Mesenchymal stem cell (in vitro differentiated cells and primary cell): ENCODE results near the gene PKP3.
"Not testable (repeated sequence)": the region's sequence is repeated elsewhere in the genome, so short reads cannot be mapped to it uniquely, and the experiment has no call there.

ENCODE experiments used
- DNase-seq: peaks from one replicate; pipeline ENCODE4 v3.0.0-alpha.2; 2013
- H2AFZ ChIP-seq: one replicate; pipeline ENCODE4 v1.6.1; 2013; ENCODE audit warnings: low read depth, mild to moderate bottlenecking, control low read depth, inconsistent platforms, low read length, moderate library complexity
- H2AK5ac ChIP-seq: 2 replicates; pipeline ENCODE4 v1.6.1; 2013; ENCODE audit warnings: low read length, moderate library complexity, mild to moderate bottlenecking, inconsistent platforms; ENCODE audit not compliant: severe bottlenecking
- H2BK120ac ChIP-seq: one replicate; pipeline ENCODE4 v1.6.1; 2013; ENCODE audit warnings: low read depth, mild to moderate bottlenecking, inconsistent platforms, low read length, moderate library complexity
- H2BK12ac ChIP-seq, 2 experiments: one replicate each; pipeline ENCODE4 v1.6.1; 2013; ENCODE audit warnings: inconsistent platforms in 2 of 2, low read length in 2 of 2, mild to moderate bottlenecking in 2 of 2, moderate library complexity in 2 of 2, control low read depth in 1 of 2
- H2BK15ac ChIP-seq: one replicate; pipeline ENCODE4 v1.6.1; 2013; ENCODE audit warnings: mild to moderate bottlenecking, low read depth, inconsistent platforms; ENCODE audit not compliant: poor library complexity, severe bottlenecking
- H2BK5ac ChIP-seq: 2 replicates; pipeline ENCODE4 v1.6.1; 2013; ENCODE audit warnings: low read depth, mild to moderate bottlenecking, low read length, control low read depth, inconsistent platforms; ENCODE audit not compliant: poor library complexity, severe bottlenecking
- H3K14ac ChIP-seq, 2 experiments: one replicate each; pipeline ENCODE4 v1.6.1; 2013; ENCODE audit warnings: inconsistent platforms in 2 of 2, low read length in 2 of 2, control low read depth in 1 of 2, mild to moderate bottlenecking in 1 of 2, moderate library complexity in 1 of 2
- H3K18ac ChIP-seq, 2 experiments: one replicate each; pipeline ENCODE4 v1.6.1; 2013; ENCODE audit warnings: inconsistent platforms in 2 of 2, low read length in 2 of 2, control low read depth in 1 of 2, low read depth in 1 of 2, mild to moderate bottlenecking in 1 of 2
- H3K23ac ChIP-seq, 2 experiments: one replicate each; pipeline ENCODE4 v1.6.1; 2013; ENCODE audit warnings: inconsistent platforms in 2 of 2, low read length in 2 of 2, mild to moderate bottlenecking in 2 of 2, moderate library complexity in 2 of 2, control low read depth in 1 of 2
- H3K27ac ChIP-seq: 2 replicates; pipeline ENCODE4 v1.5.1; 2013; ENCODE audit warnings: mild to moderate bottlenecking, moderate library complexity, low read length, control low read depth, inconsistent platforms; ENCODE audit not compliant: poor library complexity, severe bottlenecking
- H3K27me3 ChIP-seq, 2 experiments: 2 replicates each; pipeline versions ENCODE4 v1.6.1 to v1.7.0; 2013; ENCODE audit warnings: low read length in 2 of 2, mild to moderate bottlenecking in 2 of 2, moderate library complexity in 2 of 2, control low read depth in 1 of 2, inconsistent platforms in 1 of 2; ENCODE audit not compliant: control insufficient read depth in 1 of 2, insufficient read depth in 1 of 2
- H3K36me3 ChIP-seq, 2 experiments: 2 replicates each; pipeline versions ENCODE4 v1.6.1 to v1.7.0; 2013; ENCODE audit warnings: low read length in 2 of 2, control low read depth in 1 of 2, inconsistent platforms in 1 of 2, low read depth in 1 of 2, mild to moderate bottlenecking in 1 of 2; ENCODE audit not compliant: insufficient read depth in 2 of 2, control insufficient read depth in 1 of 2
- H3K4ac ChIP-seq, 2 experiments: one replicate each; pipeline ENCODE4 v1.6.1; 2013; ENCODE audit warnings: inconsistent platforms in 2 of 2, low read length in 2 of 2, mild to moderate bottlenecking in 2 of 2, moderate library complexity in 2 of 2, control low read depth in 1 of 2, low read depth in 1 of 2
- H3K4me1 ChIP-seq: 2 replicates; pipeline ENCODE4 v1.6.1; 2013; ENCODE audit warnings: low read depth, low read length, control low read depth; ENCODE audit not compliant: control insufficient read depth, insufficient read depth
- H3K4me2 ChIP-seq: 2 replicates; pipeline ENCODE4 v1.6.1; 2013; ENCODE audit warnings: low read length, mild to moderate bottlenecking, inconsistent platforms; ENCODE audit not compliant: poor library complexity, severe bottlenecking
- H3K4me3 ChIP-seq, 2 experiments: 2 replicates each; pipeline versions ENCODE4 v1.5.1 to v1.7.0; 2013; ENCODE audit warnings: low read length in 2 of 2, mild to moderate bottlenecking in 2 of 2, control low read depth in 1 of 2, low read depth in 1 of 2; ENCODE audit not compliant: insufficient read depth in 1 of 2
- H3K79me1 ChIP-seq: replicated peaks from 2 replicates; pipeline ENCODE4 v1.6.1; 2013; ENCODE audit warnings: mild to moderate bottlenecking, control low read depth, low read length, inconsistent platforms; ENCODE audit not compliant: poor library complexity, severe bottlenecking
- H3K9ac ChIP-seq: 2 replicates; pipeline ENCODE4 v1.7.0; 2013; ENCODE audit warnings: mild to moderate bottlenecking, low read length, moderate library complexity
- H3K9me3 ChIP-seq: 2 replicates; pipeline ENCODE4 v1.7.0; 2013; ENCODE audit warnings: mild to moderate bottlenecking, low read length; ENCODE audit not compliant: control insufficient read depth
- H4K8ac ChIP-seq: one replicate; pipeline ENCODE4 v1.6.1; 2013; ENCODE audit warnings: inconsistent platforms, mild to moderate bottlenecking, low read length, moderate library complexity
- H4K91ac ChIP-seq: one replicate; pipeline ENCODE4 v1.6.1; 2013; ENCODE audit warnings: mild to moderate bottlenecking, low read length, inconsistent platforms
- WGBS: methylation state at CpG from one replicate; pipeline ENCODE4 v1.1.7; 2013; ENCODE audit warnings: mixed read lengths; 5-methylcytosine and 5-hydroxymethylcytosine counted together

Gene PKP3

GRCh38 chr11:434999-435740 is 41.2 kb downstream of the PKP3 start:
- H4K8ac ChIP-seq, H3K23ac ChIP-seq, H2BK5ac ChIP-seq, H2BK12ac ChIP-seq, H3K4me3 ChIP-seq, H3K9me3 ChIP-seq, H3K27ac ChIP-seq, H2AK5ac ChIP-seq, H4K91ac ChIP-seq, H3K4ac ChIP-seq, DNase-seq, H2BK15ac ChIP-seq, H3K79me1 ChIP-seq, H3K14ac ChIP-seq, H3K36me3 ChIP-seq, H3K18ac ChIP-seq, H3K4me2 ChIP-seq, H3K4me1 ChIP-seq, H2AFZ ChIP-seq, H2BK120ac ChIP-seq, H3K9ac ChIP-seq: not testable (repeated sequence)
- H3K27me3 ChIP-seq, result peaks cover 0 to 43% of the 10 kb centered on the region in 2 experiments
- 100% methylated on average over 1 of the region's 1 CpG for WGBS

- no peak for DNase-seq
- 86% methylated on average over 15 of the region's 17 CpGs for WGBS
- H2AFZ ChIP-seq, result no peak overlapping the region
- H2BK12ac ChIP-seq, result no peak overlapping the region
- H3K14ac ChIP-seq, result no peak overlapping the region
- H3K27ac ChIP-seq, result no peak overlapping the region
- H2BK15ac ChIP-seq, result no peak overlapping the region
- H3K36me3 ChIP-seq, result no peaks in the 10 kb centered on the region
- H2BK5ac ChIP-seq, result no peak overlapping the region
- no peaks in the 10 kb centered on the region for H3K79me1 ChIP-seq
- peaks cover 0 to 58% of the 10 kb centered on the region in 2 experiments for H3K27me3 ChIP-seq
- no peak overlapping the region for H3K4me3 ChIP-seq
- no peak overlapping the region for H3K23ac ChIP-seq
- no peak overlapping the region for H3K9ac ChIP-seq
- H3K18ac ChIP-seq, result no peak overlapping the region
- H3K9me3 ChIP-seq, result no peaks in the 10 kb centered on the region
- H2AK5ac ChIP-seq, result no peak overlapping the region
- no peak overlapping the region for H3K4ac ChIP-seq
- no peak overlapping the region for H4K8ac ChIP-seq
- H2BK120ac ChIP-seq, result no peak overlapping the region
- H3K4me2 ChIP-seq, result no peak overlapping the region
- H3K4me1 ChIP-seq, result peaks cover 15% of the 10 kb centered on the region
- peak overlapping the region; percentile 34 for H4K91ac ChIP-seq
These were observed 43.3 kb downstream of the PKP3 start for GRCh38 chr11:437228-437870.

GRCh38 chr11:438101-438844 is 44.3 kb downstream of the PKP3 start:
- Histone ChIP-seq H2BK15ac (no peak overlapping the region), H3K23ac (no peak overlapping the region), H3K36me3 (no peaks in the 10 kb centered on the region), H3K27ac (no peak overlapping the region), H3K79me1 (no peaks in the 10 kb centered on the region), H3K4me2 (no peak overlapping the region), H2AFZ (no peak overlapping the region), H3K4me3 (no peak overlapping the region), H3K4ac (no peak overlapping the region), H2BK12ac (no peak overlapping the region), H3K9me3 (no peaks in the 10 kb centered on the region), H3K14ac (no peak overlapping the region), H3K27me3 (peaks cover 0 to 57% of the 10 kb centered on the region in 2 experiments), H3K18ac (no peak overlapping the region), H4K91ac (no peak overlapping the region), H2BK120ac (no peak overlapping the region), H3K9ac (no peak overlapping the region), H2AK5ac (no peak overlapping the region), H2BK5ac (no peak overlapping the region), H3K4me1 (peaks cover 17% of the 10 kb centered on the region), H4K8ac (no peak overlapping the region)
- 89% methylated on average over 20 of the region's 21 CpGs for WGBS
- no peak for DNase-seq
